Measurements from ENCODE around the gene MS4A12.
"Not testable (repeated sequence)": the region's sequence is repeated elsewhere in the genome, so short reads cannot be mapped to it uniquely, and the experiment has no call there.

Gene MS4A12

DNA sequence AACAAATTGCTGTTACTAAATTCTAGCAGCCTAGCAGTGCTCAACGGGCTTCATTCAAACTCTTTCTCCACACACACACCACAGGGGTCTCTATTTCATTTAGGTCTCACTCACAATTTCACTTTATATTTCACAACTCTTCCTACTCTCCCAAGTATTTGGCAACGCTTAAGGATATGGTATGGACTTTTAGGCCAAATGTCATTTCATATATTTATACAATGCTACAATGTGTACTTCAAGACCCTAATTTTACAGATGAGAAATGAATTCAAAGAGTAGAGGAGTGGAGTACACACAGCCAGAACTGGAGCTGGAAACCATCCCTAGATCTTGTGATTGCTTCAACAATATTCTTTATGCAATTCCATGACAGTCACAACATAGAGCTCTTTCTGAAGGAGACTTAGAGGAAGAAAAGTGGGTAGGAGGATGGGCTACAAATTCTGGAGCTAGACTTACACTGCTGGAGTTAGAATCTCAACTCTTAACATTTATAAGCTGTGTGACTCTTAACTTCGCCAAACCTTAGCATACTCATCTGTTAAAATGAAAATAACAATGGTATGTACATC lies 20.2 kb downstream of the MS4A12 start:
- DNase-seq (ENCODE audit: low spot score) = no peak

DNA sequence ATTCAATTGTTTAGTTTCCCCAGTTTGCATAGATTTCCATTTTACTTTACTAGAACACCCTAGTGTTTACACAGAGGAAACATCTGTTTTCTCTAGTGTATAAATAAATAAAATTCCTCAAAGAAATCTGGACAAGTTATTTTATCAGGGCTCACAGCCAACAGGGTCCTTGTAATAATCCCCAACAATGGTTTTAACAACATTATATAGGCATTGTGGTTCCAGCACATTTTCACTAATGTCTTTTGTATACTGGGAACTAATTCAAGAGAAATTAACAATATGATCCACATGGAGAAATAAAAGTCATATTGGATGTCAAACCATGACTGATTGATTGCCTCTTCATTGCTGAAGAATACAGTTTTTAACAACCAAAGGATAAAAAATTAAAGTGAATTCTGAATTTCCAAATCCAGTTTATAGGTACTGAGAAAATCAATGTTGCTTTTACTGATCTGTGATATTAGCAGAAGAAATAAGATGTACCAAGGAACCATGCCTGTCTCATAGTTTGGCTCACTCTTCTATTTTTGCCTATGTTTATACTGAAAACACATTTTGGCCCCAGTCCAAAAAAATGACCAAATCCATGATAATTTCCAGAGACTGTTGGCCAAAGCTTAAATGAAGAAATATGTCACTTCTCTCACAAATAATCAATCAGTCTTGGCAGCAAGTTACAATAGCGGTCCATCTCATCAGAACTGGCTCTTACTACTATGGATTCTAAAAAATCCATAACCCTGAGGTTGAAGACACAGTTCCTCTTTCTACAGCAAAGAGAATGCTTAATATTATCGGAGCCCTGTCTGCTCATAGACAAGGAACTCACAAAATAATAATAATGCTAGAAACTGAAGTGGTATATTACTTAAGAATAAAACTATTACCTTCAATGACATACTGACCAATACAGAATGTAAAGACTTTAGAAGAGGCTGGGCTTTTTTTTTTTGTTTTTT lies 21.2 kb downstream of the MS4A12 start:
- DNase-seq (ENCODE audit: low spot score) = no peak

DNA sequence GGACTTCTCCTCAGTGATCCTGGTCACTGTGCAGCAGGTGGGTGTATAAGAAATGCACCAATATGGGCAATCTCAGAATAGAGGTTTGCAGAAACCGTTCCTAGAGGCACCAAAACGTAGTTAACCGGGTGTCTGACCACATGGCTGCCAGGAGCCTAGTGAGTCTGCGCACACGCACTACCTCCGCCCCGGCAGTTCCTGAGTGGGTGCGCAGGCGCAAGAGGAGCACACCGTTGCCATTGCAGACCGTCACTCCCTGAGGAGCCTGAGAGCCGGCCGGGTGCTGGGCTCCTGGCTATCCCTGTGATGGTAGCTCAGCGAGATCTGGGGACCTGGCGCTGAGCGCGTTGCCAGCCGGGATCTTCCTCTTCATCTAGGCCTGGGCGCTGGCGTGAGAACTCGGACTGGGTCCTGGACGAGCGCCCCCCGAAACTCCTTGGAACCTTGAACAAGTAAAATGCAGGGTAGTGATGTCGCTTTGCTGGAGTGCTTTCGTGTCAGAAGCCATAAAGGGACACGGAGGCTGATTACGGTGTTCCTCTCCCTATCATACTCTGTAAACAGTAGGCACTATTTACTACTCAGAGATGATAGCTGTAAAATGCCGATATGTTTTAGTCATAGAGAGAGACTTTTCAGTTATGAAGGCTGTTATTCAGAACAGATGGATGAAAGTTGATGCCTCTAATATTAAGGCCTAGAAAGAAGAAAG lies 22.7 kb downstream of the MS4A12 start, which contains the start of gene MS4A13:
MS4A13 (plus strand) TSS at position 249 of the 712 bp plus-strand sequence. CDS start 2,692 bp downstream, outside the sequence.
- no peak for DNase-seq (ENCODE audit: low spot score)

DNA sequence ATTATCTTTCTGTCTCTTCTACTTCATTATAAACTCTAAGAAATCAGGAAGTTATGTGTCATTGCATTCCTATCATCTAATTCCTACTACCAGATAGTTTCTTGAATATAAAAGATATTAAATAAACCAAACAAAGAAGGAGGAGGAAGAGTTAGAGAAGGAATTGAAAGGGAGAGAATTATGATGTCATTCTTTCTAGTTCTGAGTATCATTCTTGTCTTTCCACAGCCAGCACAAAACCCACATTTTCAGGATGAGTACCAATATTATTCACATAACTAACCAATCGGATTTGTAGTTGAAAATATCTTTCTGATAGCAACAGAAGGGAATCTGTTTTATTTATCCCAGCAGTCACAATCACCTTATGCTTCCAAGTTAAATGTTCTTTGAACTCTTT lies 35.9 kb downstream of the MS4A12 start:
- no peak for DNase-seq (ENCODE audit: low spot score)

DNA sequence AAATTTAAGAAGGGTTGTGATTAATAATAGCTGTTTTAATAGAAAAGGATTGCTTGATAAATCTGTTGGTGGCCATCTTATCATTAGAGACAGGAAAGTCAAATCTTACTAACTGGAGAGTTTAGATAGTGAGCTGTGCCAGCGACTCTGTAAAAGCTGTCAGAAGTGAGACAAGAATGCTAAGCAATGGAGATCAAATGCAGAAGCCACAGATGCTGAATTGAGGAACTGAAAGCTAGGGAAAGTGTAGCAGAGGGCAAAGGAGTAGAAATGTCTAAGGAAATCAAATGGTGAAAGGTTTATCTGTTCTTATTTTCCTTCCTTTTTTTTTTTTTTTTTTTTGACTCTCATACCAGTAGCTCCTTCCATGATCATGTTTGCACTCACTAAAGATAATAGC lies 36.4 kb downstream of the MS4A12 start:
- DNase-seq (ENCODE audit: low spot score) = no peak

DNA sequence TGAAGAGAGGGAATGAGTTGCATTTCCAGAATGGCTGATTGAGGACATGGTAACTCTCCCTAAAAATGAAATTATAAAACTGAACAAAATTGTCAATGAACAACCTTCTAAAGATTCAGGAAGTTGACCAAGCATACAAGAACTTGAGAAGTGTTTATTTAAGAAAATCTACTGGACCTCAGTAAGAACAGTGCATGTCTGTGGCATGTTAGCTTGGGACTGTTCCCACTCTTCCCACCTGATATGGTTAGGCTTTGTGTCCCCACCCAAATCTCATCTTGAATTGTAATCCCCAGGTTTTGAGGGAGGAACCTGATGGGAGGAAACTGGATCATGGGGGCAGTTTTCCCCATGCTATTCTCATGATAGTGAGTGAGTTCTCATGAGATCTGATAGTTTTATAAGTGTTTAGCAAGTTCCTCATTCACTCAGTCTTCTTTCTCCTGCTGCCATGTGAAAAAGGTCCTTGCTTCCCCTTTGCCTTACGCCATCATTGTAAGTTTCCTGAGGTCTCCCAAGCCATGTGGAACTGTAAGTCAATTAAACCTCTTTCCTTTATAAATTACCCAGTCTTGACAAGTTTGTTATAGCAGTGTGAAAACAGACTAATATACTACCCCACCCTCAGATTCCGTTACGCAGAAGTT lies 38.0 kb downstream of the MS4A12 start:
- no peak for DNase-seq (ENCODE audit: low spot score)

DNA sequence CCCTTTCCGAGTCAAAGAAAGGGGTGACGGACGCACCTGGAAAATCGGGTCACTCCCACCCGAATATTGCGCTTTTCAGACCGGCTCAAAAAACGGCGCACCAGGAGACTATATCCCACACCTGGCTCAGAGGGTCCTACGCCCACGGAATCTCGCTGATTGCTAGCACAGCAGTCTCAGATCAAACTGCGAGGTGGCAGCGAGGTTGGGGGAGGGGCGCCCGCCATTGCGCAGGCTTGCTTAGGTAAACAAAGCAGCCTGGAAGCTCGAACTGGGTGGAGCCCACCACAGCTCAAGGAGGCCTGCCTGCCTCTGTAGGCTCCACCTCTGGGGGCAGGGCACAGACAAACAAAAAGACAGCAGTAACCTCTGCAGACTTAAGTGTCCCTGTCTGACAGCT lies 39.8 kb downstream of the MS4A12 start:
- not testable (repeated sequence) for DNase-seq (ENCODE audit: low spot score)

DNA sequence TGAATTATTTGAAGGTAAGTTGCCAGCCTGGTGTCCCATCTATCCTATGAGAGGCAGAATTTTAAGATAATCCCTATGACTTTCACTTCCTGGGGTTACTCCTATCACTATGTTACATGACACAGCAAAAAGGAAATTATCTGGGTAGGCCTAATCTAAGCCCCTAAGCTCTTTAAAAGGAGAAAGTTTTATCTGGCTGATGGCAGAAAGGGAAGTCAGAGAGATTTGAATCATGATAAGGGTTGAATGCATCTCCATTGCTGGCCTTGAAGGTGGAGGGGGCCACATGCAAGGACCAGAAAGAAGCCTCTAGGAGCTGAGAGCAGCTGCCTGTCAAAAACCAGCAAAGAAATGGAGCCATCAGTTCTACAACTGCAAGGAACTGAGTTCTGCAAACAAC lies 46.0 kb downstream of the MS4A12 start:
- DNase-seq (ENCODE audit: low spot score) = not testable (repeated sequence)

DNA sequence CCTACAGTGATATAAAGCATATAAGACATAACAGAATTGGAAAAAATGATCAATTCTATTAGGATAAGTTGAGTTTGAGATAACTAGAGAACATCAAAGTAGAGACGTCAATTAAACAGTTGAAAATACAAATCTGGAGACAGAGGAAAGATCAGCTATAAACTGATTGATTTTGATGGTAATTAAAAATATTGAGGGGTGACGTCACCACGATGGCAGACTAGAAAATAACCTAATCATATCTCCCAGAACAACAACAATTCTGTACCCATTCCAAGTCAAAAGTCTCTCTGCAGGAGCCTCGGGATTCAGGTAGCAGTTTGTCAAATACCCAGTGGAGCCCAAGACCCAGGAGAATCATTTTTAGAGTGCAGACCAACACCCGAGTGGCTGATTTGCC lies 51.5 kb downstream of the MS4A12 start:
- DNase-seq (ENCODE audit: low spot score) = no peak
